ENCODE measurements around the gene DEFB132.

The DEFB132 gene

DNA sequence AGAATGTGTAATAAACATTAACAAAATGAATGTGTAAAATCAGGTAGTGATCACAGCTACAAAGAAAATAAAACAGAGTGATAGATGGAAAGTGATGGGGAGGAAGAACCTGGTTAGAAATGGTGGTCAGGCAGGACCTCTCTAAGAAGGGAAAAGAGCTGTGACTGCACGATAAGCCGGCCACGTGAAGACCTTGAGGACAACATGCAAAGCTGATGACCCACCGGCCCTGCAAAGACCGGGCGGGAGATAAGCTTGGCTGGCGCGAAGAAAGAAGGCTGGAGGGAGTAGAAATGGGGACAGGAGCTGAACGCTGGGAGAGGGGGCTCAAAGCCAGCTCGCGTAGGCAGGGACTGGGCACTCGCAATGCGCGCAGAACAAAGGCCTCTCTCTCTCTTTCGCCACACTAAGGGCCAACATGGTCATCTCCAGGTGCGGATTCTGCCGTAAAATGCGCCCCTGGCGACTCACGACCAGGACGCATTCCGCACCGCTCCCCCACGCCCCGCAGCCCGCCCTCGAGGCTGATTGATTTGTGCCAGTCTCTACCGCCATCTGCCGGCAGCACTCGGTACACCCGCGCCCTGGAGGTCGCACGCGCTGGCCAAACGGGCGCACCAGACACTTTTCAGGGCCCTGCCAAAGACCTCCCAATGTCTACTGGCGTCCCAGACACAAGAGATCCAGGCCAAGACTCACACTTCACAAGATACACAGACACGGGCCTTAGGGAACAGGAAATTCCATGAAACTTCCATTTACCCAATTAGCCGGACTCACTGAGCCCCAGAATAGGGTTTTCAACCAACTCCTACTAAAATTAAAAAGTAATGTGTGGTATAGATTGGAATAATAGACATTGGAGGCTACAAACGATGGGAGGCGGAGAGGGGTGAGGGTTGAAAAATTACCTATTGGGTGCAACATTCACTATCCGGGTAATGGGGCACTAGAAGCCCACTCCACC lies 9.4 kb downstream of the DEFB132 start:
- peak; percentile 49 for DNase-seq

GRCh38 chr20:270517-270916 lies 13.0 kb downstream of the DEFB132 start:
- DNase-seq: no peak

- no peak for DNase-seq
Observed at GRCh38 chr20:271069-271468, 13.5 kb downstream of the DEFB132 start.

DNA sequence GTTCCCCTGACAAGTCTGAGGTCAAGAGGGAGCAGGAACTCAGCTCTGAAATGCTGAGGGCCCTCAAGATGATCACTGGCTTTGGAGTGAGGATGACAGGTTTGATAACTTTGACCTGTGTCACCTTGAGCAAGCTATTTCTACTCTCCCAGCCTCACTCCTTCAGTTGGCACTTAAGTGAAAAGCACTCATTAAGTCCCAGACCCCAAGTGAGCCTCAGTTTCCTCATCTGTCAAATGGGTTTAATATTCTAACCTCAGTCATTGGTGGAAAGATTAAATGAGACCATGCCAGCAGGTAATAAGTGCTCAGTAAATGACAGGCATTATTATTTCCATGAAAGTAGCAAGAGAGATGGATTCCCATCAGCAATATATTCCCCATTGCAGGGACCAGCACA lies 14.0 kb downstream of the DEFB132 start:
- no peak for DNase-seq

DNA sequence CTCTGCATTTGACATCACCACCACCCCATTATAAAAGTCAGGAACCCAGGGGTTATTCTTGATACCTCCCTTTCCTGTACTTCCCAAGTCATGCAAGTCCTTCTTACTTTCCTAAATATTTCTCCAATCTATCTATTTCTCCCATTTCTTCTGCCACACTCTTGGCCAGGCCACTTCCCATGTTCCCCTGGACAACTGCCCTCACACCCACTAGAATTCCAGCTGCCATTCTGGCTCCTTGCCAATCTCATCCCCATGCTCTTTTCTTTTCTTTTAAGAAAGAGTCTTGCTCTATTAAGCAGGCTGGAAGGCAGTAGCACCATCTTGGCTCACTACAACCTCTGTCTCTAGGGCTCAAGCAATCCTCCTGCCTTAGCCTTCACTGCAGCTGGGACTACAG lies 15.2 kb downstream of the DEFB132 start:
- DNase-seq: no peak

- no peak for DNase-seq
Observed at GRCh38 chr20:273884-274283, 16.4 kb downstream of the DEFB132 start.

GRCh38 chr20:275791-276190 lies 18.3 kb downstream of the DEFB132 start:
- DNase-seq: no peak

DNA sequence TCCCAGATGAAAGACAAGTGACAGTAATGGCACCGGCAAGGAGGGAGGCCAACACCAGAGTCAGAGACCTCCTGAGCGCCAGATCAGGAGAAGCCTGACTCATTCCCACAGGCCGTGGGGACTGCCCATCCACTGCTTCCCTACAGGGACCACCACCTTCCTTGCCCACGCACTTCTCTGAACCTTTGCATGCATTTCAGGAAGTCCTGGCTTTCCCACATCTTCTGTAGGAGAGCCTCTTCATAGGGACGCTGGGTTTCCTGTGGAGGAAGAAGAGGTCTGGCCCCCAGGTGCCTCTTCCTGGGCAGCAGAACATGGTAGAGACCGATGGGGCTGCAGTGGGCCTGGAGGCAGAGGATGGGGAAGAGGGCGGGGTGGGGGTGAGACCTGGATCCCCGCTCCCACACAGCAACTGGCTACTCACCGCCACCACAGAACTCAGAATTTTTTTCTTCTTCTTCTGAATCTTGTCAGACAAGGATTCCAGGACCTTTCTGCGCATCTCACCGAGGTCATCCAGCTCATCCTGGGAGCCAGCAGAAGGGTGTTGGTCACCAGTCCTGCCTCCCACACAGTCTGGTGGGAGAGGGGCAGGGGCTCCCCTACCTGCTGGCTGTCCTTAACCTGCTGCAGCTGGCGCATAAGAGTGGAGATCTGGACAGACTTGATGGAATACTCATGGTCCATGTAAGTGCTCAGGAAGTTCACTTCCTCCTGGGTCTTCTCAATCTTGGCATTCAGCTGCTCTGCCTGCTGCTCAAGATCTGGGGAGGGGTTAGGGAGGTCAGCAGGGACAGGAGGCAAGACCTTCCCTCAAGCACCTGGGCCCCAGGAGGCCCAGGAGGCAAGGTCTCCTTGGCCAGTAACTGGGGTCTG lies 19.3 kb downstream of the DEFB132 start:
- DNase-seq: no peak

- no peak for DNase-seq
Observed at GRCh38 chr20:277496-277781, 19.9 kb downstream of the DEFB132 start.

- DNase-seq: no peak
Observed at GRCh38 chr20:278181-278580, 20.7 kb downstream of the DEFB132 start.

DNA sequence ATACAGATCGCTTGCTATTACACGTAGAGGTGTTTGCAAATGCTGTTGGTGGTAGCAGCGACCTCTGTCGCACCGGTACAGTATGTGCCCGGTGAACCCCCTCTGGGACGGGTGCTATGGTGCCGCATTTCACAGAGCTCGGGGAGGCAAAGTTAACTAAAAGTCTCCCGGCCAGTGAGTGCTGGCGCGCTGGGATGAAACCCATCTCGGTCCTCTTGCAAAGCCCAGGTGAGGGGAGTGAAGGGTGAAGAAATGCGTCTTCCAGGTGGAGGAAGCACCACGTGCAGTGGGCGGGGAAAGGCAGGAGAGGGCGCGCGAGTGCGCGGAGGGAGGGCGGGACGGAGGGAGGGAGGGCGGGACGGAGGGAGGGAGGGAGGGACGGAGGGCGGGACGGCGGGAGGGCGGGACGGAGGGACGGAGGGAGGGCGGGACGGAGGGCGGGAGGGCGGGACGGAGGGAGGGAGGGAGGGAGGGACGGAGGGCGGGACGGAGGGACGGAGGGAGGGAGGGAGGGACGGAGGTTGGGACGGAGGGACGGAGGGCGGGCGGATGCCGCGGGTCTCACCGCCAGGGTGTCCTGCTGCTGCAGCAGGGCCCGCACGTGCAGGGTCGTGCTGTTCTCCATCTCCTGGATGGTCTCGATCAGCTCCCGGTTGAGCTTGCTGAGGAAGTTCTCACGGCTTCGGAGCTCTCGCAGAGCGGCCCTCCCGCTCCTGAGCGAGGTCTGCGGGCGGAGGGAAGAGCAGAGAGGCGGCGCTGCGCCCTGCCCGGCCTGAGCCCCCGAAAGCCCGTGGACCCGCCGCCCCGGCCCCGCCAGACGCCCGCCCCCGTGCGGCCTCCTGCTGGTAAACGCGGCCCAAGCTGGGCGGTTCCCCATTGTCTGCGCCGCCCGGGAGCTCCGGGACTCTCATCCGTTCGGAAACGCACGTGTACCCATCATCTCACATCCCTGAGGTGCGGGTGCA lies 21.4 kb downstream of the DEFB132 start:
- no peak for DNase-seq

DNA sequence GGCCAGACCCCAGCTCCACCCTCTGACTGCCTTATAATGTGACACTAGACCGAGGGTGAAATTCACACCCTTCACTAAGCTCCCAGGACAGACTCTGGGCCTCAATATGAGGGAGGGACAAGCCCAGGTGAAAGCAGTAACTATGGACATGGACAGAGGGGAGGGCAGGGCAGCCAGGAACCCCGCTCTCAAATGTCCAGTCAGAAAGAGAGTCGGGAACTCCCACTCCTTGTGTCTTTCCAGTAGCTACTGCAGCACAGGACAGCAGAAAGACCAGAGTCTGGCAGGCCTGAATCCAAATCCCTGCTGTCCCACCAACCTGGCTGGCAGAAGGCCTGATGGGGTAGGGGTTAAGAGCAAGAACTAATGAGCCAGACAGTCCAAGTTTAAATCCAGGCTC lies 26.6 kb downstream of the DEFB132 start:
- no peak for DNase-seq

DNA sequence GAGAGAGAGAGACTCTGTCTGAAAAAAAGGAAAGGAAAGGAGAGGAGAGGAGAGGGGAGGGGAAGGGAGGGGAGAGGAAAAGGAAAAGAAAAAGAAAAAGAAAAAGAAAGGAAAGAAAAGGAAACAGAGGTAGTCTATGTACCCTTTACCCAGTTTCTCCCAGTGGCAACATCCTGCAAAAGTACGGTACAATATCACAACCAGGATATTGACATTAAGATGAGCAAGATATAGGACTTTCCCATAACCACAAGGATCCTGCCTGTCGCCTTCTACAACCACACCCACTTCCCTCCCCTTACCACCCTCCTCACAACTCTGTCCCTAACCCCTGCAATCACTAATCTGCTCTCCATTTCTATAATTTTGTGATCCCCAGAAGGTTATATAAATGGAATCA lies 29.0 kb downstream of the DEFB132 start:
- no peak for DNase-seq

- no peak for DNase-seq
Observed at GRCh38 chr20:288956-289692, 31.6 kb downstream of the DEFB132 start.

- DNase-seq: no peak
Observed at GRCh38 chr20:289693-290083, 32.2 kb downstream of the DEFB132 start.

GRCh38 chr20:290084-290831 lies 32.7 kb downstream of the DEFB132 start, which contains the start of gene C20orf96:
C20orf96 (minus strand) TSS chr20:290750; CDS start chr20:290610, 140 bp downstream.
- peak; percentile 78 for DNase-seq

DNA sequence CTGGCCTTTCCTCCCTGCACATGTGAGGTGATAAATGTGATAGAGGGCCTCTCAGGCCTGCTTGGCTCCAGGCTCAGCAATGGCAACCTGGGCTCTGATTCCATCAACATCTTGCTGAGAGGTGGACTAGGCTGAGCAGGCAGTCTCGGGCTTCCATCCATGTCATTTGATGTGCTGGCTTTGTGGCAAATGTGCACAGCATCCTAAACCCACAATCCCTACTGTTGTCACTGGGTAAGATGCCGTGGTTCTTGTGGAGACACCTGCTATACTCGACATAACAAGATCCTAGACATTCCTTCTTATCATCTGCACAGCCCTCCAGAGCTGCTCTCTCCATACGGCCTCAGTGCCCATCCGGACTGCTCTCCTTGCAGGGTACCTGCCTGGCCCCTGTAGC lies 37.1 kb downstream of the DEFB132 start:
- no peak for DNase-seq

GRCh38 chr20:295804-296203 lies 38.3 kb downstream of the DEFB132 start:
- DNase-seq: no peak

GRCh38 chr20:297098-297924 lies 39.8 kb downstream of the DEFB132 start, which contains the start of gene ZCCHC3:
ZCCHC3 (plus strand) TSS chr20:297570; CDS start chr20:297587, 17 bp downstream.
- DNase-seq: peak; percentile 86

Data from NCI-H1694 (cell line).